GM18511 (cell line): ENCODE data around the gene MAP4K4.

Source experiments
- ATAC-seq: cut with Tn5 transposase; IDR thresholded peaks from one replicate; pipeline ENCODE4 v1.9.1; 2021; ENCODE audit warnings: mild to moderate bottlenecking, moderate library complexity; ENCODE audit not compliant: unreplicated experiment

MAP4K4 gene

DNA sequence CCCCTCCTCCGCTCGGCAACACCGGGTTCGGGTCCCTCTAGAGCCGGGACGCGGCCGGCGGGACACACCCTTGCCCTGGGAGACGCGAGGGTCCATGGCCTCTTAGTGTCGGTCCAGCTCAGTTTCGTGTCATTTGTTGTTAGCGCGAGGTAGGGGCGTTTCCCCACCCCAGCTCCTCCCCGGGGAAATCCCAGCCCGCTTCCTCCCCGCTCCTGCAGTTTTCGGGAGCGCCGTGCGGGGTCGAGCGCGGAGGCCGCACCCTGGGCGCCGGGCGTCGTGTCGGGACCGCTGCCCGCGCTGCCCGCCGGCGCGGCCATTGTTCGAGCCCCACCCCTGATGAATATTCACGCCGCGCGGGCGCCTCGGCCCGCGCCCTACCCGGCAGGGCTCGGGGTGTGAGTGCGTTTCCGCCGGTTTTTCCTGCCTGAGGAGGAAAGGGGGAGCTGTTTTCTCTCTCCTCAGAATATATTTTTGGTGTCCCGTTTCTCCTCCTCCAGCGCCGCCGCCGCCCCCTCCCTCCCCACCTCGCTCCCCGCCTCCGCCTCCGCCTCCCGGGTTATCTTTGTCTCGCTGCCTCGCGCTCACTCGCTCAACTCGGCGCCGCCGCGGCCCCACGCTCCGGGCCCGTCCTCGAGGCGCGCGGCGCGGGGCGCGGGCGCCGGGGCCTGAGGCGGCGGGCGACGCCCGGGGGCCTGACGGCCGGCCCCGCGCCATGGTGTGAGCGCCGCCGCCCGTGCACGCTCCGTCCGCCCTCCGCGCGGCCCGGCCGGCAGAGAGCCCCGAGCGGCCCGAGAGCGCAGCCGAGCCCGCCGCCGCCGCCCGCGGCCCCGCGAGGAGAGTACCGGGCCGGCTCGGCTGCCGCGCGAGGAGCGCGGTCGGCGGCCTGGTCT, at the start of gene MAP4K4:
Gene MAP4K4, plus strand, starts transcription at position 584 of the 890 bp plus-strand sequence. CDS start 374 bp downstream, outside the sequence.
- ATAC-seq: peak; percentile 66

- no peak for ATAC-seq
Measured at GRCh38 chr2:101653469-101653868, 44.0 kb upstream of the MAP4K4 start.

- no peak for ATAC-seq
Measured at GRCh38 chr2:101655702-101656422, 41.6 kb upstream of the MAP4K4 start.

DNA sequence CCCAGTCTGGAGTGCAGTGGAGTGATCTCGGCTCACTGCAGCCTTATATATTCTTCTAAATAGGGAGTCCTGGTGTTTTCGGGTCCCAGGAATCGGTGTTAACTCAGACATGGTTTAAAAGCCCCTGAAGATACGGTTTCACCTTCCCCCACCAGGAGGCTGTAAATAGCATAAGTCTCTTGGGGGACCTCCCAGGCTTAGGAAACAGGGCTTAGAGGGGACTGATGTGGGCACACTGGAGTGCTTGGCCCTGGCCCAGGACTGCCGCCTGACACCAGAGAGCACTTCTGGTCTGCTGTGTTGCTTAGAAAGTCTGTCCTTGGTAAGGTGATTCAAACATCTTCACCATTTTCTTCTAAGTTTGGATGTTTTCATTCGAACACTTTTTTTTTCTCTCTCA, 39.7 kb upstream of the MAP4K4 start:
- ATAC-seq: no peak

DNA sequence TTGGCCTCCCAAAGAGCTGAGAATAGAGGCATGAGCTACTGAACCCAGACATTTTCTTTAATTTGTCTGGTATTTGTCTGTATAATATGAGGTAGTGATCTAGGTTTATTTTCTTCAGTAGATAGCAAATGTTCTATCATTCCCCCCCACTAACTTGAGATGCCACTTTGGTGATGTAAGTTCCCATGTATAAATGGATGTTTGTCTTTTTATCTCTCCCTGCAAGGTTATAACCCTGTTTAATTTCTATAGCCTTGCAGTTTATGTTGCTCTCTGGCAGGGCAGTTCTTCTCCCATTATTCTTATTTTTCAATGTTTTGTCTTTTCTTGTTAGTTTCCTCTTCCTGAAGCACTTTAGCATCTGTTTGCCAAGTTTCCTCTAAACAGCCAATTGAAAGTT, 39.1 kb upstream of the MAP4K4 start:
- ATAC-seq: no peak

GRCh38 chr2:101665312-101665711, 32.2 kb upstream of the MAP4K4 start:
- ATAC-seq: no peak

DNA sequence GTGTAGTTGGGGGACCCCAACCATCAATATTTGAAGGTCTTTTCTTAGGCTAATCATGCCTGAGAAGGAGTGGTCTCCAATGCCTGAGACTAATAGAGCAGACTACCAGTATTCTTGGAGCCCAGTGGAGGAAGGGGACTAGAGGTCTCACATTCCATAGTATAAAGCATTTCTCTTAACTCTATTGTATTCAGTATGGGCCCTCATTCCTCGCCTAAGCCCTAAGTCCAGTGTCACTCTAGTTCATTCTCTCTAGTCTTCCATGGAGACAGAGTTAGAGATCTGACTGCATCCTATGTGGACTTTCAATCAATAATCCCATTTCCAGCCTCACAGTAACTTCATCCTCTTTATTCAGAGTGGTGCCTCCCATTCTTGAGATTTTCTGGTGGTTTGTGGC, 29.7 kb upstream of the MAP4K4 start:
- ATAC-seq: no peak

DNA sequence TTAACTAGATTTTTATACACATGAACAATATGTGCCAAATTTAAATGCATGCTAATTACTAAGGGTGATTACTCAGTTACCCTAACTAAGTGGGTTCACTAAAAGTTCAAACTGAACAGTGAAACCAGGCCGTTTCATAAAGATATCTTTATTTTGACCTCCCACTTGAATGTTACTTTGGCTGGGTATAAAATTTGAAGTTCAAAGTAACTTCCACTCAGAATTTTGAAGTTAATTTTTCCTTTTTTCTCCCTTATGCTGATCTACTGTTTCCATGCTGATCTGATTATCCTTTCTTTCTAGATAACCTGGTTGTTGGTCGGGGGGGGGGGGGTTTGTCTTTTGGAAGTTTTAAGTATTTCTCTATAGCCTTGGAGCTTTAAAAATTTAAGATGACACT, 25.5 kb upstream of the MAP4K4 start:
- no peak for ATAC-seq

DNA sequence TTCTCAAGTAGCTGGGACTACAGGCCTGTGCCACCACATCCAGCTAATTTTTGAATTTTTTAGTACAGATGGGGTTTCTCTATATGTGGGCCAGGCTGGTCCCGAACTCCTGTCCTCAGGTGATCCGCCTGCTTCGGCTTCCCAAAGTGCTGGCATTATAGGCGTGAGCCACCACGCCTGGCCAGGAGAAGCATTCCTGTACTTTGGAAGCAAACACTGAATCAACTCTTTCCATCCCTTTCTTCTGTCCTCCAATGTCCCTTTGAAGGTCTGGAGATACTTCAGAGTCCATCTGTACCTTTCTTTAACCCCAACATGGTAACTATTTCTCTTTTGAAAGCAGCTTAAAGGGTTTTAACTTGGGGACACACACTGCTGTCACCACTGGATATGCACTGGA, 23.6 kb upstream of the MAP4K4 start:
- ATAC-seq: no peak

GRCh38 chr2:101675512-101675911, 22.0 kb upstream of the MAP4K4 start:
- no peak for ATAC-seq

DNA sequence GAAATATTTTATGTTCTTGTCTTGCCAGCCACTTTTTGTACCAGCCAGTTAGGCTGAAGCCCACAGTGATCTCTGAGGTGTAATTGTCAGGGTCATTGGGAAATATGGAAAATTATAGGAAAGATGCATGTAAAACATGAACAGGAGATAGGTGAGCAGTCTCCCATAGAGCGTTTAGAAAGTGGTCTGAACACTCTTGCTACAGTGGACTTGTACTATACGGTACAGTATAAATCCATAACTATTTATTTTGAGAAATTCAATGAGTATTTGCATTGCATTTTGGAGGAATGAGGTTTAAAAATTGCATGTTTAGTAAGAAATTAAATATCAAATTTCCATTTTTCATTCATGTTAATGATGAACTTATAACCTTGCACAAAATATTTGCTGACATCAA, 20.8 kb upstream of the MAP4K4 start:
- no peak for ATAC-seq

DNA sequence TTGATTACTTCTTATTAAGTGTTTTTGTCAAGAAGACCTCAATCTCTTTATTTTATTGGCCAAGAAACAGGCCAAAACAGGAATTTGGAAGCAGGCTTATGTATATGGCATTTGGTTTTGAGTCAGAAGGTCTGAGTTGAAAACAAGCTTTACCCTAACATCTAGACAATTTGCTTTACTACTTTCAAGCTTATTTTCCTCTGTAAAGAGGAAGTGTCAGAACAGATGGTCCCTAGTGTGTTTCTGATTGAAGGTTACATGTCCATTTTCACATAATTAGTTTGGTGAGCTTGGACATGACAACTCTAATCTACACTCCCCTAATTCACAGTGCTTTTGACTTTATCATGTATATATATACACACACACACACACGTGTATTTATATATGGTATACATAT, 19.8 kb upstream of the MAP4K4 start:
- no peak for ATAC-seq

- ATAC-seq: no peak
Measured at GRCh38 chr2:101678379-101678778, 19.1 kb upstream of the MAP4K4 start.

DNA sequence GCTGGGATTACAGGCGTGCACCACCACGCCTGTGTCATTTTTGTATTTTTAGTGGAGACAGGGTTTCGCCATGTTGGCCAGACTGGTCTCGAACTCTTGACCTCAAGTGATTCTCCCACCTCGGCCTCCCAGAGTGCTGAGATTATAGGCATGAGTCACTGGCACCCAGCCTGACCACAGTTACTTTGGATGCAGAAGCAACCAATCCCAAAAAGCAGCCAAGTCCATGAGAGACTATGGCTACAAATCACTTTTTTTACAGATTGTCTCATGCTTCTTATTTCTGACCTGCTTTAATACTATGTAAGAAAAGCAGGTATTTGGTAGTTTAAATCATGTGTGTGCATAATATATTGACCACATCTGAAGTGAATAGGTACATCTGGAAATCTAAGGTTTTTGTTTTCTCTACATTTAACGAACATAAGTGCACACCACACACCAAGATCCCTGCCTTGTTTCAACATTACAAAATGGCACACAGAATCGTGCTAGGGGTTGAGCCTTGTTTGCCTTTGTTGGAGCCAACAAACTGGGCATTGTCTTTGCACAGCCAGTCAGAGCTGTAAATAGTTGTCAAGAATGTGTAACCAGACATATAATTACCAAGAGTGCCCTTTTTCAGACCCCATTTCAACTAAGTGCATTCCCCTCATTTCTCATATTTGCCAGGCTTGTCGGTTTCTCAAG, 18.3 kb upstream of the MAP4K4 start:
- ATAC-seq: no peak

GRCh38 chr2:101679801-101680487, 17.6 kb upstream of the MAP4K4 start:
- ATAC-seq: no peak

GRCh38 chr2:101682311-101682710, 15.2 kb upstream of the MAP4K4 start:
- ATAC-seq: no peak

DNA sequence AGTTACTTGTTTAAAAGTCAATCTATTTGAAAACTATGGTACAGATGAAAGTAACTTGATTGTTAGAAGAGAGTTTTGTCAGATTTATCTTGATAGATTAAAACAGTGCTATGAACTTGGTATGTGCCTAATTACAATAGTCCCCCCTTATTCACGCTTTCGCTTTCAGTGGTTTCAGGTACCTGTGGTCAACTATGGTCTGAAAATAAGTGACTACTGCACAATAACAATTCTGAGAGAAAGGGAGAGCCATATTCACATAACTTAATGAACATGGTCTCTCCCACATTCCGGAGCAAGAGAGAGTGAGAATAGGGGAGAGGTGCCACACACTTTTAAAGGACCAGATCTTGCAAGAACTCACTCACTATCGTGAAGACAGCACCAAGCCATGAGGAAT, 13.2 kb upstream of the MAP4K4 start:
- ATAC-seq: no peak

DNA sequence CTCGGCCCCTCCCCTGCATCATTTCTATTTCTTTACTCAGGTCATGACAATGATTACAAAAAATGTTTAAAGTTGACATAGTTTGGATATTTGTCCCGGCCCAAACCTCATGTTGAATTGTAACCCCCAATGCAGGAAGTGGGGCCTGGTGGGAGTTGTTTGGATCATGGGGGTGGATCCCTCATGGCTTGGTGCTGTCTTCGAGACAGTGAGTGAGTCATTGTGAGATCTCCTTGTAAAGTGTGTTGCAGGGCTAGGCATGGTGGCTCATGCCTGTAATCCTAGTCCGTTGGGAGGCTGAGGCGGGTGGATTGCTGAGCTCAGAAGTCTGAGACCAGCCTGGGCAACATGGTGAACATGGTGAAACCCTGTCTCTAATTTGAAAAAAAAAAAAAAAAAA, 9.2 kb upstream of the MAP4K4 start:
- no peak for ATAC-seq

DNA sequence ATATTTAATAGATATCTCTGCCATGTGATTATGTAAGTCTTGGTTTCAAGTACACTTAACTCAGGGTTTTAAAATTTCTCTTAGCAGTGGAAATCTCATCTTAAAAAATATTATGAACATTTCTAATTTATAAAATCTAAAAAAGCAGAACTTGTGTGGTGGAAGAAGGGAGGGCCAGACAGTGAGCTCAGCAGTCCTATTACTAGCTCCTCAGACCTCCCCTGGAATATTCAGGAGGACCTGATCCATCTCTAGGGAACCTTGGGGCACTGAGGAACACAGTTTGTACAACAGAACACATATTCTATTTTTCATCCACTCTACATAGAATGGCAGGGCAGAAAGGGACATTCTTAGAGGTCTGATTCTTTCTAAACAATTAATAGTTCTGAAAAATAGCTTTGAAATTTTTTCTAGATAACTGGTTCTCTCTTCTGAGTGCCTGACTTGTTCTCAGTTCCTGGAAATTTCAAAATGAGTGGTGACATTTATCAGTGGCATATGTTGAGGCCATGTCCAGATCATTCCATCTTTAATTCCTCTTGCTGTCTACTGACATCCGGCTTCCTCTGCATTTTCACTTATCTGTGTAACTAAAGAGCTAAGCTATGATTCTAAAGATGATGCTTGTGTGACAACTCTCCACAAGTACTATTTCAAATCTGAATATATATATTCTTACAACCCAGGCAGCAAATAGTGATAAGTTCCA, 8.2 kb upstream of the MAP4K4 start:
- ATAC-seq: no peak

DNA sequence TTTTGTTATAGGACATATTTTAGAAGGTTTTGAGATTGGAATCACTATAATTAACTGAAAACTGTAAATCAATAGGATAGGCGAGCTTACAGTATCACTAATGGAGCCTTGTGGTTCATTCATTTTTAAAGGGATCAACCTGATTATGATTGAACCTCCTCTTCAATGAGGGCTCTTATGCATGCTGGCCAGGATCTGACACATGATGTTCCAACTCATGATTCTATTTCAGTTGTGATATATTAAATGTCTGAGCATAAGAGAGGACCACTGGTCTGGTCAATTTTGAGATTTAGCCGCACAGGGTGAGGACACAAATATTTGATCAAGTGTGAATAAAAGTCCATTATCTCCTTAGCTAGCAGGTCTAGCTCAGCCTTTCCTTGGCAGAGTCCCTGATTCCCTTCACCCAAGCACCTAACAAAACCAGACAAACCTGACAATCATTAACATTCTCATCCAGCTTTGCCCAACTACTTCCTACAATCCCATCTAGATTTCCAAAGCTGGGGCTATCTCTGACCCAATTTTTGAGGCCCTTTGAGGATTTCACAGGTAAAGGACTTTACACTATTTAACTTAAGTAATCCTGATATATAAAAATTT, 6.9 kb upstream of the MAP4K4 start:
- ATAC-seq: no peak
